Measurements from ENCODE around the gene MYL6. TPM values are rescaled to one million over a fixed set of nuclear protein-coding genes. Genes with fewer than 3 reads are reported as not detected.
"Not testable (repeated sequence)": the region's sequence is repeated elsewhere in the genome, so short reads cannot be mapped to it uniquely, and the experiment has no call there.

Gene MYL6
- total RNA-seq, 2 experiments from 2014 or later, result 1,527 to 1,542 TPM

- peak overlapping the region; percentile 47 for H3K27ac Mint-ChIP-seq
- H3K27me3 Mint-ChIP-seq (ENCODE audit: low read depth), result no peaks in the 10 kb centered on the region
- H3K4me3 Mint-ChIP-seq, result no peak overlapping the region
- peaks cover 19% of the 10 kb centered on the region for H3K36me3 Mint-ChIP-seq (ENCODE audit: low read depth)
- ATAC-seq (no peak), DNase-seq (peak; percentile 89)
- POLR2A ChIA-PET, result interaction anchor here (1.2 kb wide), 1 partner anchor 241 kb away, joined by 5 read pairs; no protein-coding TSS in a partner anchor
- H3K9me3 Mint-ChIP-seq (ENCODE audit: insufficient read depth), result no peaks in the 10 kb centered on the region
- CTCF ChIA-PET, result interaction anchor here (0.7 to 6.7 kb wide), 13 partner anchors 9 to 271 kb away, joined by 3 to 148 read pairs (median 5); partner anchors contain the start of genes ESYT1, IL23A, RNF41 and ZC3H10
- peaks cover 26% of the 10 kb centered on the region for H3K4me1 Mint-ChIP-seq (ENCODE audit: low read depth)
Measured at GRCh38 chr12:56193025-56193578, 34.9 kb downstream of the MYL6 start.

GRCh38 chr12:56196818-56197550, 38.8 kb downstream of the MYL6 start:
- peaks cover 13% of the 10 kb centered on the region for H3K36me3 Mint-ChIP-seq (ENCODE audit: low read depth)
- CTCF ChIA-PET, result interaction anchor here (0.6 to 2.9 kb wide), 6 partner anchors 8 to 267 kb away, joined by 3 to 14 read pairs (median 6); partner anchors contain the start of genes RNF41 and SMARCC2
- DNase-seq; POLR2A ChIA-PET; H3K27ac Mint-ChIP-seq; H3K9me3 Mint-ChIP-seq (ENCODE audit: insufficient read depth); H3K4me3 Mint-ChIP-seq; H3K27me3 Mint-ChIP-seq (ENCODE audit: low read depth); ATAC-seq: not testable (repeated sequence)
- peaks cover 15% of the 10 kb centered on the region for H3K4me1 Mint-ChIP-seq (ENCODE audit: low read depth)

- no peak overlapping the region for H3K27ac Mint-ChIP-seq
Measured at GRCh38 chr12:56197921-56198635, 39.9 kb downstream of the MYL6 start.

GRCh38 chr12:56198836-56199235, 40.7 kb downstream of the MYL6 start:
- Mint-ChIP-seq H3K4me1 (ENCODE audit: low read depth) (peaks cover 2% of the 10 kb centered on the region), H3K36me3 (ENCODE audit: low read depth) (peaks cover 7% of the 10 kb centered on the region), H3K9me3 (ENCODE audit: insufficient read depth) (no peaks in the 10 kb centered on the region), H3K27me3 (ENCODE audit: low read depth) (no peaks in the 10 kb centered on the region), H3K4me3 (no peak overlapping the region), H3K27ac (no peak overlapping the region)
- ChIA-PET CTCF (interaction anchor here (2.1 to 2.9 kb wide), 2 partner anchors 8 to 10 kb away, joined by 8 to 14 read pairs; partner anchors contain the start of gene SMARCC2), POLR2A (no interaction called here)
- ATAC-seq (no peak), DNase-seq (no peak)

More at GRCh38 chr12:56197921-56198635, 39.9 kb downstream of the MYL6 start:
- ATAC-seq, result no peak
- Mint-ChIP-seq H3K9me3 (ENCODE audit: insufficient read depth) (no peaks in the 10 kb centered on the region), H3K36me3 (ENCODE audit: low read depth) (peaks cover 12% of the 10 kb centered on the region), H3K4me3 (no peak overlapping the region), H3K27me3 (ENCODE audit: low read depth) (no peaks in the 10 kb centered on the region), H3K4me1 (ENCODE audit: low read depth) (peaks cover 7% of the 10 kb centered on the region)
- DNase-seq, result no peak
- POLR2A ChIA-PET, result no interaction called here
- CTCF ChIA-PET, result interaction anchor here (0.6 to 2.9 kb wide), 6 partner anchors 9 to 266 kb away, joined by 3 to 14 read pairs (median 6); partner anchors contain the start of genes RNF41, SMARCC2 and ZC3H10

GRCh38 chr12:56202366-56202765, 44.2 kb downstream of the MYL6 start:
- CTCF ChIA-PET, result interaction anchor here (1.1 to 3.2 kb wide), 5 partner anchors 10 to 65 kb away, joined by 3 to 13 read pairs (median 4); partner anchors contain the start of genes ANKRD52, RNF41 and SMARCC2
- Mint-ChIP-seq H3K4me3 (no peak overlapping the region), H3K27ac (no peak overlapping the region), H3K4me1 (ENCODE audit: low read depth) (no peaks in the 10 kb centered on the region), H3K36me3 (ENCODE audit: low read depth) (peaks cover 13% of the 10 kb centered on the region), H3K9me3 (ENCODE audit: insufficient read depth) (no peaks in the 10 kb centered on the region), H3K27me3 (ENCODE audit: low read depth) (no peaks in the 10 kb centered on the region)
- DNase-seq (no peak), ATAC-seq (no peak)
- POLR2A ChIA-PET, result interaction anchor here (1.3 kb wide), 2 partner anchors 20 to 113 kb away, joined by 4 read pairs; partner anchors contain the start of genes CNPY2 and RNF41

- Mint-ChIP-seq H3K27ac (no peak overlapping the region), H3K4me1 (ENCODE audit: low read depth) (no peaks in the 10 kb centered on the region), H3K27me3 (ENCODE audit: low read depth) (no peaks in the 10 kb centered on the region), H3K4me3 (no peak overlapping the region), H3K9me3 (ENCODE audit: insufficient read depth) (no peaks in the 10 kb centered on the region), H3K36me3 (ENCODE audit: low read depth) (peaks cover 17% of the 10 kb centered on the region)
- ATAC-seq (no peak), DNase-seq (no peak)
- ChIA-PET POLR2A (no interaction called here), CTCF (interaction anchor here (1.6 to 3.2 kb wide), 3 partner anchors 10 to 64 kb away, joined by 3 to 13 read pairs (median 4); partner anchors contain the start of gene SMARCC2)
Measured at GRCh38 chr12:56202838-56203237, 44.7 kb downstream of the MYL6 start.

- ChIA-PET POLR2A (no interaction called here), CTCF (interaction anchor here (0.9 to 1.4 kb wide), 4 partner anchors 12 to 107 kb away, joined by 3 to 5 read pairs (median 4); partner anchors contain the start of genes ANKRD52 and ZC3H10)
- Mint-ChIP-seq H3K36me3 (ENCODE audit: low read depth) (peaks cover 24% of the 10 kb centered on the region), H3K4me1 (ENCODE audit: low read depth) (no peaks in the 10 kb centered on the region), H3K27me3 (ENCODE audit: low read depth) (no peaks in the 10 kb centered on the region), H3K9me3 (ENCODE audit: insufficient read depth) (no peaks in the 10 kb centered on the region), H3K4me3 (no peak overlapping the region), H3K27ac (no peak overlapping the region)
- ATAC-seq (no peak), DNase-seq (no peak)
Measured at GRCh38 chr12:56204275-56204674, 46.1 kb downstream of the MYL6 start.

- ChIA-PET CTCF (interaction anchor here (0.9 to 4.7 kb wide), 12 partner anchors 11 to 259 kb away, joined by 3 to 45 read pairs (median 4); partner anchors contain the start of genes COQ10A, RNF41, SMARCC2 and STAT2), POLR2A (interaction anchor here (0.6 to 0.7 kb wide), 2 partner anchors 14 to 218 kb away, joined by 3 read pairs; no protein-coding TSS in a partner anchor)
- Mint-ChIP-seq H3K27ac (no peak overlapping the region), H3K4me3 (no peak overlapping the region), H3K27me3 (ENCODE audit: low read depth) (no peaks in the 10 kb centered on the region), H3K4me1 (ENCODE audit: low read depth) (no peaks in the 10 kb centered on the region), H3K9me3 (ENCODE audit: insufficient read depth) (no peaks in the 10 kb centered on the region), H3K36me3 (ENCODE audit: low read depth) (peaks cover 33% of the 10 kb centered on the region)
- ATAC-seq, result peak; percentile 41
- DNase-seq, result no peak
Measured at GRCh38 chr12:56205445-56205844, 47.3 kb downstream of the MYL6 start.

- POLR2A ChIA-PET, result interaction anchor here (0.7 to 1.0 kb wide), 3 partner anchors 15 to 63 kb away, joined by 3 to 5 read pairs (median 3); partner anchors contain the start of genes RNF41 and SMARCC2
- H3K27ac Mint-ChIP-seq, result no peak overlapping the region
- no peaks in the 10 kb centered on the region for H3K4me1 Mint-ChIP-seq (ENCODE audit: low read depth)
Measured at GRCh38 chr12:56206452-56207166, 48.5 kb downstream of the MYL6 start.

GRCh38 chr12:56208006-56208405, 49.8 kb downstream of the MYL6 start:
- no peaks in the 10 kb centered on the region for H3K27me3 Mint-ChIP-seq (ENCODE audit: low read depth)
- no peak overlapping the region for H3K27ac Mint-ChIP-seq
- DNase-seq, result no peak
- no peaks in the 10 kb centered on the region for H3K9me3 Mint-ChIP-seq (ENCODE audit: insufficient read depth)
- no peaks in the 10 kb centered on the region for H3K4me1 Mint-ChIP-seq (ENCODE audit: low read depth)
- no peak overlapping the region for H3K4me3 Mint-ChIP-seq
- POLR2A ChIA-PET, result interaction anchor here (1.0 to 1.1 kb wide), 2 partner anchors 14 to 108 kb away, joined by 3 to 5 read pairs; partner anchors contain the start of genes CNPY2 and RNF41
- CTCF ChIA-PET, result interaction anchor here (0.8 to 4.7 kb wide), 7 partner anchors 10 to 256 kb away, joined by 3 to 45 read pairs (median 7); partner anchors contain the start of genes ANKRD52, IL23A and RNF41
- no peak for ATAC-seq
- peaks cover 48% of the 10 kb centered on the region for H3K36me3 Mint-ChIP-seq (ENCODE audit: low read depth)

More at GRCh38 chr12:56206452-56207166, 48.5 kb downstream of the MYL6 start:
- ATAC-seq (peak; percentile 62), DNase-seq (peak; percentile 56)
- Mint-ChIP-seq H3K9me3 (ENCODE audit: insufficient read depth) (no peaks in the 10 kb centered on the region), H3K27me3 (ENCODE audit: low read depth) (no peaks in the 10 kb centered on the region), H3K36me3 (ENCODE audit: low read depth) (peaks cover 40% of the 10 kb centered on the region), H3K4me3 (no peak overlapping the region)
- CTCF ChIA-PET, result interaction anchor here (0.7 to 4.7 kb wide), 14 partner anchors 9 to 257 kb away, joined by 3 to 45 read pairs (median 6); partner anchors contain the start of genes COQ10A, IL23A, RNF41 and SMARCC2
